ENCODE results near the gene ZBTB20. TPM values are rescaled to one million over a fixed set of nuclear protein-coding genes. Genes with fewer than 3 reads are reported as not detected.

ZBTB20 gene
- total and polyA plus RNA-seq, 12 donors = 2.8 to 167 (median 108) TPM

- TF ChIP-seq POLR2A (IDR thresholded peaks at IDR 0.05) (no peak), CTCF (IDR thresholded peaks at IDR 0.05) (no peak)
- intact Hi-C loops (cut with DNase I) = no loop called here
- Histone ChIP-seq H3K36me3 (replicated peaks in 1 of 2) (no peaks in the 10 kb centered on the region), H3K4me3 (no peak overlapping the region), H3K27ac (no peak overlapping the region), H3K27me3 (no peaks in the 10 kb centered on the region), H3K4me1 (replicated peaks in 1 of 2) (peaks cover 0 to 23% of the 10 kb centered on the region in 2 donors), H3K9me3 (replicated peaks in 1 of 3) (no peaks in the 10 kb centered on the region)
- DNase-seq = no peak
- WGBS, 4 donors = 84 to 91% (median 89%) methylated on average over 5 of the region's 5 CpGs
Observed at GRCh38 chr3:114566162-114566755, 580.8 kb downstream of the ZBTB20 start.

GRCh38 chr3:114565216-114565615 is 581.9 kb downstream of the ZBTB20 start:
- TF ChIP-seq CTCF (IDR thresholded peaks at IDR 0.05) (no peak), POLR2A (IDR thresholded peaks at IDR 0.05) (no peak)
- DNase-seq = peak in 4 of 7 donors; percentile 21 to 43 (median 40)

GRCh38 chr3:114563720-114564119 is 583.4 kb downstream of the ZBTB20 start:
- peaks cover 0 to 23% of the 10 kb centered on the region in 2 donors for H3K4me1 ChIP-seq (replicated peaks in 1 of 2)

More at GRCh38 chr3:114565216-114565615, 581.9 kb downstream of the ZBTB20 start:
- Histone ChIP-seq H3K36me3 (replicated peaks in 1 of 2) (no peaks in the 10 kb centered on the region), H3K27ac (no peak overlapping the region), H3K4me3 (no peak overlapping the region), H3K27me3 (no peaks in the 10 kb centered on the region), H3K9me3 (replicated peaks in 1 of 3) (no peaks in the 10 kb centered on the region), H3K4me1 (replicated peaks in 1 of 2) (peaks cover 0 to 23% of the 10 kb centered on the region in 2 donors)
- intact Hi-C loops (cut with DNase I) = no loop called here
- WGBS, 4 donors = 76 to 88% (median 84%) methylated on average over 8 of the region's 8 CpGs

DNA sequence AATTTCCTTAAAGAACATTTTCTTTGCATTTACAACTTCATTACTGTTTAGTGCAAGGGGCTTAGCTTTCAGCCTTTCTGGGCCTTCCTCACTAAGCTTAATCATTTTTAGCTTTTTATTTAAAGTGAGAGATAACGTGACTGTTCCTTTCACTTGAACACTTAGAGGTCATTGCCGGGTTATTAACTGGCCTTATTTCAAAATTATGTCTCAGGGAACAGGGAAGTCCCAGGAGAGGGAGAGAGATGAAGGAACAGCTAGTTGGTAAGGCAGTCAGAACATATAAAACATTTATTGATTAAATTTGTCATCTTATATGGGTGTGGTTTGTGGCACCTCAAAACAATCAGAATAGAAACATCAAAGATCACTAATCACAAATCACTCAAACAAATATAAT is 584.5 kb downstream of the ZBTB20 start:
- TF ChIP-seq POLR2A (IDR thresholded peaks at IDR 0.05) (no peak), CTCF (IDR thresholded peaks at IDR 0.05) (no peak)
- no peaks in the 10 kb centered on the region for H3K9me3 ChIP-seq (replicated peaks in 1 of 3)
- no peaks in the 10 kb centered on the region for H3K36me3 ChIP-seq (replicated peaks in 1 of 2)
- no peak overlapping the region for H3K27ac ChIP-seq
- DNase-seq = no peak
- peaks cover 6 to 33% of the 10 kb centered on the region in 2 donors for H3K4me1 ChIP-seq (replicated peaks in 1 of 2)
- WGBS, 4 donors = 17 to 23% (median 18%) methylated on average over 2 of the region's 2 CpGs
- H3K27me3 ChIP-seq = no peaks in the 10 kb centered on the region
- H3K4me3 ChIP-seq = no peak overlapping the region
- intact Hi-C loops (cut with DNase I) = no loop called here

More at GRCh38 chr3:114563720-114564119, 583.4 kb downstream of the ZBTB20 start:
- Histone ChIP-seq H3K27me3 (no peaks in the 10 kb centered on the region), H3K36me3 (replicated peaks in 1 of 2) (no peaks in the 10 kb centered on the region), H3K4me3 (no peak overlapping the region), H3K27ac (no peak overlapping the region), H3K9me3 (replicated peaks in 1 of 3) (no peaks in the 10 kb centered on the region)
- no peak for DNase-seq
- intact Hi-C loops (cut with DNase I) = no loop called here
- 97 to 100% (median 99%) methylated on average over 2 of the region's 2 CpGs for WGBS, 4 donors
- TF ChIP-seq CTCF (IDR thresholded peaks at IDR 0.05) = no peak
- TF ChIP-seq POLR2A (IDR thresholded peaks at IDR 0.05) = no peak
